ENCODE results near the gene DICER1. TPM values are rescaled to one million over a fixed set of nuclear protein-coding genes. Genes with fewer than 3 reads are reported as not detected.

Gene DICER1
- total RNA-seq, 1 experiment from 2014 or later: 32.7 TPM

GRCh38 chr14:95064256-95064655 lies 93.1 kb downstream of the DICER1 start:
- ATAC-seq: no peak
- no peaks in the 10 kb centered on the region for H3K4me1 ChIP-seq (ENCODE audit: control insufficient read depth, insufficient read depth, low read length)
- H3K27ac ChIP-seq (ENCODE audit: low read length): no peak overlapping the region
- no peaks in the 10 kb centered on the region for H3K27me3 ChIP-seq (ENCODE audit: control insufficient read depth, insufficient read depth, low read length)
- no peaks in the 10 kb centered on the region for H3K36me3 ChIP-seq (ENCODE audit: control insufficient read depth, insufficient read depth, low read length)
- no peak overlapping the region for H3K4me3 ChIP-seq (ENCODE audit: low read depth in 2 of 2, low read length in 2 of 2)
- TF ChIP-seq TCF7L2 (IDR thresholded peaks at IDR 0.05; ENCODE audit: low read depth, low read length) (no peak), REST (IDR thresholded peaks at IDR 0.05; ENCODE audit: insufficient read depth in 1 of 2, low read depth in 2 of 2, low read length in 1 of 2) (no peak), POLR2AphosphoS5 (IDR thresholded peaks at IDR 0.05; ENCODE audit: low read depth, low read length) (no peak), SIN3A (IDR thresholded peaks at IDR 0.05; ENCODE audit: borderline replicate concordance, insufficient read depth, low read depth, low read length) (no peak)
- TF ChIP-seq, protein P1, sequence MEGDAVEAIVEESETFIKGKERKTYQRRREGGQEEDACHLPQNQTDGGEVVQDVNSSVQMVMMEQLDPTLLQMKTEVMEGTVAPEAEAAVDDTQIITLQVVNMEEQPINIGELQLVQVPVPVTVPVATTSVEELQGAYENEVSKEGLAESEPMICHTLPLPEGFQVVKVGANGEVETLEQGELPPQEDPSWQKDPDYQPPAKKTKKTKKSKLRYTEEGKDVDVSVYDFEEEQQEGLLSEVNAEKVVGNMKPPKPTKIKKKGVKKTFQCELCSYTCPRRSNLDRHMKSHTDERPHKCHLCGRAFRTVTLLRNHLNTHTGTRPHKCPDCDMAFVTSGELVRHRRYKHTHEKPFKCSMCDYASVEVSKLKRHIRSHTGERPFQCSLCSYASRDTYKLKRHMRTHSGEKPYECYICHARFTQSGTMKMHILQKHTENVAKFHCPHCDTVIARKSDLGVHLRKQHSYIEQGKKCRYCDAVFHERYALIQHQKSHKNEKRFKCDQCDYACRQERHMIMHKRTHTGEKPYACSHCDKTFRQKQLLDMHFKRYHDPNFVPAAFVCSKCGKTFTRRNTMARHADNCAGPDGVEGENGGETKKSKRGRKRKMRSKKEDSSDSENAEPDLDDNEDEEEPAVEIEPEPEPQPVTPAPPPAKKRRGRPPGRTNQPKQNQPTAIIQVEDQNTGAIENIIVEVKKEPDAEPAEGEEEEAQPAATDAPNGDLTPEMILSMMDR (IDR thresholded peaks at IDR 0.05): no peak
- H3K9me3 ChIP-seq (ENCODE audit: control insufficient read depth, insufficient read depth, low read depth, low read length): no peaks in the 10 kb centered on the region
- intact Hi-C loops (cut with micrococcal nuclease; ENCODE audit: unreplicated experiment) (no loop called here), in situ Hi-C loops (cut with HindIII; ENCODE audit: low pct_unique_long_range_greater_than_20kb, low sequenced_read_pairs) (no loop called here)
- POLR2A ChIA-PET: no interaction called here
- BruUV-seq (replicated peaks): no TSS peak
- CTCF ChIA-PET: no interaction called here
- DNase-seq (ENCODE audit: low read depth, low spot score): no peak

GRCh38 chr14:95063391-95063790 lies 93.9 kb downstream of the DICER1 start:
- Histone ChIP-seq H3K4me3 (ENCODE audit: low read depth in 2 of 2, low read length in 2 of 2) (no peak overlapping the region), H3K9me3 (ENCODE audit: control insufficient read depth, insufficient read depth, low read depth, low read length) (no peaks in the 10 kb centered on the region), H3K27ac (ENCODE audit: low read length) (no peak overlapping the region), H3K36me3 (ENCODE audit: control insufficient read depth, insufficient read depth, low read length) (no peaks in the 10 kb centered on the region), H3K27me3 (ENCODE audit: control insufficient read depth, insufficient read depth, low read length) (no peaks in the 10 kb centered on the region), H3K4me1 (ENCODE audit: control insufficient read depth, insufficient read depth, low read length) (no peaks in the 10 kb centered on the region)
- TF ChIP-seq, protein P1 (IDR thresholded peaks at IDR 0.05): no peak
- no peak for TF ChIP-seq REST (IDR thresholded peaks at IDR 0.05; ENCODE audit: insufficient read depth in 1 of 2, low read depth in 2 of 2, low read length in 1 of 2)
- no peak for TF ChIP-seq POLR2AphosphoS5 (IDR thresholded peaks at IDR 0.05; ENCODE audit: low read depth, low read length)
- no peak for TF ChIP-seq TCF7L2 (IDR thresholded peaks at IDR 0.05; ENCODE audit: low read depth, low read length)
- TF ChIP-seq SIN3A (IDR thresholded peaks at IDR 0.05; ENCODE audit: borderline replicate concordance, insufficient read depth, low read depth, low read length): no peak
- no peak for DNase-seq (ENCODE audit: low read depth, low spot score)
- POLR2A ChIA-PET: no interaction called here
- no TSS peak for BruUV-seq (replicated peaks)
- CTCF ChIA-PET: no interaction called here
- ATAC-seq: no peak
- in situ Hi-C loops (cut with HindIII; ENCODE audit: low pct_unique_long_range_greater_than_20kb, low sequenced_read_pairs): no loop called here
- intact Hi-C loops (cut with micrococcal nuclease; ENCODE audit: unreplicated experiment): no loop called here
